GM12878 (cell line): ENCODE measurements around the gene DIRAS1. TPM values are rescaled to one million over a fixed set of nuclear protein-coding genes. Genes with fewer than 3 reads are reported as not detected.

Experiments used
- ATAC-seq: fragments of 200-7000 bp; cut with Tn5 transposase; 3 replicates; pipeline ENCODE4 v1.9.1; 2020; ENCODE audit warnings: mild to moderate bottlenecking, moderate library complexity
- BruUV-seq: library from RNA; stranded (reverse); fragments of 400-500 nt; replicated peaks from 2 replicates; lab custom pipeline; 2021; lab: Mats Ljungman, UMichigan
- CTCF ChIA-PET: fragments of 300-600 bp; sonication (Branson Sonifier 250); formaldehyde crosslinking; extraction: SDS; loops from one replicate; lab custom pipeline; 2021; ENCODE audit warnings: inconsistent platforms; lab: Yijun Ruan, JAX
- POLR2A ChIA-PET: fragments of 350-600 bp; formaldehyde crosslinking; extraction: SDS; loops from one replicate; lab custom pipeline; 2021; ENCODE audit warnings: inconsistent platforms; lab: Charles Lee
- RAD21 ChIA-PET: fragments of 300-600 bp; sonication (Branson Sonifier 250); formaldehyde crosslinking; loops from one replicate; lab custom pipeline; 2023; ENCODE audit warnings: antibody characterized with exemption; ENCODE audit not compliant: unreplicated experiment; lab: Charles Lee
- SMC1A ChIA-PET: fragments of 300-600 bp; sonication (Branson Sonifier 250); formaldehyde crosslinking; loops from one replicate; lab custom pipeline; 2023; ENCODE audit not compliant: unreplicated experiment, uncharacterized antibody; lab: Charles Lee
- DNase-seq: peaks from one replicate; pipeline ENCODE4 v3.0.0-alpha.2; 2011; ENCODE audit warnings: low read depth, low spot score
- FAIRE-seq: peaks from 3 replicates; lab custom pipeline; 2011; peaks lifted over from hg19 to GRCh38; lab: Jason Lieb, UNC
- H2AFZ ChIP-seq: 2 replicates; pipeline ENCODE4 v1.6.0; 2011; ENCODE audit warnings: low read depth, low read length, control low read depth; ENCODE audit not compliant: control insufficient read depth
- H3K27ac ChIP-seq: 2 replicates; pipeline ENCODE4 v1.5.1; 2011; ENCODE audit warnings: control low read depth; ENCODE audit not compliant: control insufficient read depth, insufficient read depth
- H3K27me3 ChIP-seq, 2 experiments: replicated peaks in 1 of 2; 2 replicates each; pipeline versions ENCODE4 v1.6.0 to v1.6.1; 2011; ENCODE audit warnings: low read length in 1 of 2; ENCODE audit not compliant: control insufficient read depth in 2 of 2, insufficient read depth in 2 of 2
- H3K36me3 ChIP-seq, 2 experiments: 2 replicates each; pipeline ENCODE4 v1.5.1; 2011; ENCODE audit warnings: low read length in 1 of 2; ENCODE audit not compliant: control insufficient read depth in 2 of 2, insufficient read depth in 2 of 2
- H3K4me1 ChIP-seq: 2 replicates; pipeline ENCODE4 v1.6.1; 2011; ENCODE audit warnings: mild to moderate bottlenecking, low read length, moderate library complexity, mixed read lengths; ENCODE audit not compliant: control insufficient read depth, insufficient read depth
- H3K4me2 ChIP-seq: 2 replicates; pipeline ENCODE4 v1.6.0; 2011; ENCODE audit warnings: control low read depth; ENCODE audit not compliant: control insufficient read depth, insufficient read depth
- H3K4me3 ChIP-seq: fragments of 200-600 bp; sonication (generic); 2 replicates; pipeline ENCODE4 v1.5.1; 2016
- H3K79me2 ChIP-seq: 2 replicates; pipeline ENCODE4 v1.6.0; 2011; ENCODE audit warnings: low read length; ENCODE audit not compliant: control insufficient read depth, insufficient read depth
- H3K9ac ChIP-seq: 2 replicates; pipeline ENCODE4 v1.8.0; 2011; ENCODE audit warnings: low read length, control low read depth, mixed read lengths; ENCODE audit not compliant: control insufficient read depth, insufficient read depth
- H3K9me3 ChIP-seq: replicated peaks from 3 replicates; pipeline ENCODE4 v1.5.1; 2011; ENCODE audit warnings: mild to moderate bottlenecking, low read length; ENCODE audit not compliant: control insufficient read depth, insufficient read depth
- H4K20me1 ChIP-seq: 2 replicates; pipeline ENCODE4 v1.6.0; 2011; ENCODE audit not compliant: control insufficient read depth, insufficient read depth
- SMARCA5 ChIP-seq: fragments of 450-650 bp; IDR thresholded peaks from 2 replicates; pipeline ENCODE4 v1.6.1; 2017; ENCODE audit warnings: mild to moderate bottlenecking
- WGBS: methylation state at CpG from one replicate; pipeline ENCODE4 v1.1.6; 2016; ENCODE audit warnings: low lambda C conversion rate; ENCODE audit not compliant: insufficient replicate concordance, insufficient coverage; ENCODE audit errors: missing lambda C conversion rate; 5-methylcytosine and 5-hydroxymethylcytosine counted together
- in situ Hi-C: fragments of 300-500 bp; cut with MboI; formaldehyde crosslinking; loops from 9 replicates; pipeline ENCODE4 v1.14.3; 2018; ENCODE audit warnings: mixed read lengths
- intact Hi-C: fragments of 100-400 bp; cut with micrococcal nuclease; formaldehyde crosslinking; loops from one replicate; pipeline ENCODE4 v1.14.2; 2022; ENCODE audit not compliant: unreplicated experiment
- polyA plus RNA-seq, 11 experiments: library from polyadenylated mRNA; depleted of rRNA in 4 of 11; unstranded in 6 of 11; stranded (reverse) in 5 of 11; fragments of >200 nt; fragmentation: Nextera tagmentation in 4 of 11; fragmentation: Illumina TruSeq in 1 of 11; extraction: Ambion mirVana in 4 of 11; extraction: Trizol in 1 of 11; gene quantifications; 1 replicate in 1 of 11; 2 replicates in 10 of 11; pipeline versions ENCODE4 v1.2.1 to v1.2.3, GENCODE V29; 2011 to 2016; ENCODE audit warnings: inconsistent platforms in 2 of 11, missing spikeins in 2 of 11, low read depth in 1 of 11
- total RNA-seq, 4 experiments: library from RNA; depleted of rRNA in 3 of 4; stranded (reverse); fragments of >200 nt in 3 of 4; fragmentation: Illumina TruSeq in 1 of 4; extraction: Trizol in 1 of 4; gene quantifications; 2 replicates each; pipeline versions ENCODE4 v1.2.1 to v1.2.3, GENCODE V29; 2013 to 2021
- TF ChIP-seq, protein P1 (sequence below): IDR thresholded peaks from 2 replicates; pipeline ENCODE4 v1.6.1; 2012; ENCODE audit warnings: low read depth, low read length, improper control_type of control experiment
- TF ChIP-seq, protein P2 (sequence below): IDR thresholded peaks from 2 replicates; pipeline ENCODE4 v1.6.1; 2012; ENCODE audit warnings: low read length, inconsistent platforms

The DIRAS1 gene
- total and polyA plus RNA-seq, 10 of the 15 experiments (the other 5 are each of a cell fraction or from before 2014, with no cell fraction given) = 0.04 to 0.18 (median 0.08) TPM; not detected in 3

DNA sequence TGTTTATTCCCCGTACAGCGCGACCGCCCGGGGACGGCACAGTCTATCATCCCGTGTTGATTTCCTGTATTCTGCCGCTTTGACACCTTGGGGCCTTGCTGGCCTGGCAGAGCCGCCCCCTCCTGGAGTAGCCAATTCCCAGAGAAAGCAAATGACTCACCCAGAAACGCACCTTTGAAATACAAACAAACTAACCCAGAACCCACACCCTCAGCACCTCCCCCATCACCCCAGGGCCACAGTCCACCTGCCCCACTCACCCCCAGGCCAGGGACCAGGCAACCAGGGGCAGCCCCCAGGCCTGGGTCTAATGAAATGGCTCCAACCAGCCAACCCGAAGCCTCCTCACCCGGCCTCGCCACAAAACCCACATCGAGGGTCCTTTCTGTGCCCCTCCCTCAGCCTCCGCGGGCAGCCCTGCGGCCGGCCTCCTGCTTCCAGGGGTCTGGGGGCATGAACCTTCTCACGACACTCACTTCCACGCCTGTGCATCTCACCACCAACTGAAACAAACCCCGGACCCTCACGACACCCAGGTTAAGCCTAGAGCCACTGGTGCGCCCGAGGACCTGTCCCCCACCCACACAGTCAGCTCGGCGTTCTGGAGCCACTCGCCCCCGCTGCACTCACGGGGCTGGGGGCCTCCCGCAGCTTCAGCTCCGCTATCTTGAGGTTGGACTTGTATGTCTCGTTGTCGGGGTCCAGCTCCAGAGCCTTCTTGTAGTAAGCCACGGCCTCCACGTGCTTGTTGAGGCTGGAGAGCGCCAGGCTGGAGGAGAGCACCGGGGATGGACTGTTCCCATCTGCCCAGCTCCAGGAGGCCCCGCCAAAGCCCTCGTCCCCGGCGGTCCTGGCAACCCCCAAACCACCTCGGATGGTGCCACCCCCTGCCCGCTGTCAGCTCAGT is 41.0 kb upstream of the DIRAS1 start (continued):
- TF ChIP-seq, protein P1, sequence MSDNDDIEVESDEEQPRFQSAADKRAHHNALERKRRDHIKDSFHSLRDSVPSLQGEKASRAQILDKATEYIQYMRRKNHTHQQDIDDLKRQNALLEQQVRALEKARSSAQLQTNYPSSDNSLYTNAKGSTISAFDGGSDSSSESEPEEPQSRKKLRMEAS = no peak
- TF ChIP-seq SMARCA5 = no peak

DNA sequence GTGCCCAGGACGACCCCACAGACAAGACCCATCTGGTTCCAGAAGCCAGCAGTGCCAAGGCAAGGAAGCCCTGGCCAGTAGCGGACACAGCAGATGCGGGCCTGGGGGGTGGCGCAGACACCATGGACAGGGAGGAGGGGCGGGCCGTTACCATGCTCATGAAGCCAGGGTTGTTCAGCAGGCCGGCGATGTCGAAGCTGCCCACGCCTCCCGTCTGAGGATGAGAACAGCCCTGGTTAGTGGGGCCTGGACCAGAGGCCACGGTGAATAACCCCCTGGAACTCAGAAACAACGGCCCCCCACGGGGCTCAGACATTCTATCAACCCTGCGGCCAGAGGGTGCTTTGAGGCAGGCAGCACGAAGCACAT is 40.1 kb upstream of the DIRAS1 start:
- intact Hi-C loops (no loop called here), in situ Hi-C loops (no loop called here)
- Histone ChIP-seq H4K20me1 (no peaks in the 10 kb centered on the region), H3K36me3 (peaks cover 13 to 40% of the 10 kb centered on the region in 2 experiments), H3K27me3 (no peaks in the 10 kb centered on the region), H3K4me2 (no peak overlapping the region), H3K79me2 (no peaks in the 10 kb centered on the region), H2AFZ (no peak overlapping the region), H3K4me3 (no peak overlapping the region), H3K4me1 (no peaks in the 10 kb centered on the region), H3K9ac (no peak overlapping the region), H3K9me3 (no peaks in the 10 kb centered on the region), H3K27ac (no peak overlapping the region)
- POLR2A ChIA-PET = no interaction called here
- DNase-seq (no peak), FAIRE-seq (no peak), ATAC-seq (no peak)
- 98% methylated on average over 16 of the region's 16 CpGs for WGBS
- SMC1A ChIA-PET = no interaction called here
- BruUV-seq = no TSS peak
- CTCF ChIA-PET = no interaction called here
- TF ChIP-seq, protein P2, sequence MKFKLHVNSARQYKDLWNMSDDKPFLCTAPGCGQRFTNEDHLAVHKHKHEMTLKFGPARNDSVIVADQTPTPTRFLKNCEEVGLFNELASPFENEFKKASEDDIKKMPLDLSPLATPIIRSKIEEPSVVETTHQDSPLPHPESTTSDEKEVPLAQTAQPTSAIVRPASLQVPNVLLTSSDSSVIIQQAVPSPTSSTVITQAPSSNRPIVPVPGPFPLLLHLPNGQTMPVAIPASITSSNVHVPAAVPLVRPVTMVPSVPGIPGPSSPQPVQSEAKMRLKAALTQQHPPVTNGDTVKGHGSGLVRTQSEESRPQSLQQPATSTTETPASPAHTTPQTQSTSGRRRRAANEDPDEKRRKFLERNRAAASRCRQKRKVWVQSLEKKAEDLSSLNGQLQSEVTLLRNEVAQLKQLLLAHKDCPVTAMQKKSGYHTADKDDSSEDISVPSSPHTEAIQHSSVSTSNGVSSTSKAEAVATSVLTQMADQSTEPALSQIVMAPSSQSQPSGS = no peak
- RAD21 ChIA-PET = no interaction called here
